H1 (cell line): ENCODE measurements around the gene CORO2B.

Source experiments
- ATF3 ChIP-seq: IDR thresholded peaks from 2 replicates; pipeline ENCODE4 v1.6.1; 2011; ENCODE audit warnings: low read depth, mild to moderate bottlenecking, low read length; ENCODE audit not compliant: insufficient read depth
- BRCA1 ChIP-seq: IDR thresholded peaks from 2 replicates; pipeline ENCODE4 v1.6.1; 2012; ENCODE audit warnings: low read depth, low read length, improper control_type of control experiment
- CTCF ChIP-seq, 3 experiments: IDR thresholded peaks; 1 replicate in 2 of 3; 2 replicates in 1 of 3; pipeline versions ENCODE4 v1.5.1 to v1.6.1; 2011; ENCODE audit warnings: low read length in 3 of 3, mild to moderate bottlenecking in 3 of 3, inconsistent platforms in 2 of 3, low read depth in 1 of 3, moderate library complexity in 1 of 3; ENCODE audit not compliant: insufficient read depth in 1 of 3; ENCODE audit errors: control extremely low read depth in 1 of 3
- E2F6 ChIP-seq: IDR thresholded peaks from 2 replicates; pipeline ENCODE4 v1.6.1; 2012; ENCODE audit warnings: inconsistent platforms
- EP300 ChIP-seq, 2 experiments: IDR thresholded peaks; 1 replicate in 1 of 2; 2 replicates in 1 of 2; pipeline ENCODE4 v1.6.1; 2011 to 2012; ENCODE audit warnings: low read depth in 2 of 2, low read length in 2 of 2, mild to moderate bottlenecking in 2 of 2, borderline replicate concordance in 1 of 2, inconsistent platforms in 1 of 2, moderate library complexity in 1 of 2
- EZH2 ChIP-seq: fragments of 200-600 bp; sonication (generic); IDR thresholded peaks from 2 replicates; pipeline ENCODE4 v1.7.1; 2012; ENCODE audit warnings: low read depth, mild to moderate bottlenecking, moderate library complexity, low read length, inconsistent platforms; ENCODE audit not compliant: severe bottlenecking
- KDM5A ChIP-seq: fragments of 200-600 bp; IDR thresholded peaks from 2 replicates; pipeline ENCODE4 v1.7.1; 2012; ENCODE audit warnings: mild to moderate bottlenecking, low read length, inconsistent platforms, mixed read lengths
- POLR2A ChIP-seq, 2 experiments: IDR thresholded peaks; 1 replicate in 1 of 2; 2 replicates in 1 of 2; pipeline ENCODE4 v1.6.1; 2011; ENCODE audit warnings: low read depth in 2 of 2, low read length in 2 of 2, mild to moderate bottlenecking in 2 of 2; ENCODE audit errors: control extremely low read depth in 1 of 2
- POLR2AphosphoS5 ChIP-seq: IDR thresholded peaks from 2 replicates; pipeline ENCODE4 v1.6.1; 2011; ENCODE audit warnings: low read depth, low read length
- TAF1 ChIP-seq: IDR thresholded peaks from 2 replicates; pipeline ENCODE4 v1.6.1; 2011; ENCODE audit warnings: mild to moderate bottlenecking, low read depth, low read length
- ZNF274 ChIP-seq: IDR thresholded peaks from 2 replicates; pipeline ENCODE4 v1.7.0; 2012; ENCODE audit warnings: low read length, borderline replicate concordance; ENCODE audit errors: extremely low read depth

DNA sequence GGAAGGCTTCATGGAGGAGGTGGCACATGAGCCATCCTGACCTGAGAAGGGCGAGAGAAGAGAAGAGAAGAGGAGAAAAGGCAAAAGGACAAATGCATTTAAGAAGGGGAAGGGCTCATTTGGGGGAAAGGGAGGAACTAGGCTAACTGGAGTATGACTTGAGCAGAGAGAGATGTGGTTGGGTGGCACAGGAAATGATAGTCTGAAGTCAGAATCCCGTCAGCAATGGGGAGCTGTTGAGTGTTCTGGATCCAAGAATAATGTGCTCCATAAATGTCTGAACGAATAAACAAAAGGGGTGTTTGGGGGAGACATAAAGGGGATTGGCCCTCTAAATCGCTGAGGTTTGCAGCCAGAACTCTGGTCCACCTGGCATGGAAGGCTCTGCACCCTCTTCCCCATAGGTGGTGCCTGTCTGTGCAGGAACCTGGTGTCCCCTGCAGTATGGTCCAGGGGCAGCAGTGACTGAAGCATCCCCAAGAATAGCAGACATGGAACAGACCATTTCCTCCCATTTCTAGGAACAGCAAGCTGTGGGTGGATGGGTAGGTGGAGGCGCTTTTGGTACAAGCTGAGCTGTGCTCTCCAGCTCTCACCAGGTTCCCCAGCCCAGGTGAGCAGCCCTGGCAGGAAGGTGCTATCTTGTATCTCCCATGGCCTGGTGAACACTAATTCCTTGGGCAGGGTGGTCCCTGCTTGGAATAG lies 15.2 kb downstream of the CORO2B start:
- TF ChIP-seq CTCF (IDR thresholded peaks at IDR 0.05; ENCODE audit: control extremely low read depth in 1 of 3, insufficient read depth in 1 of 3, low read depth in 1 of 3, low read length in 3 of 3) (no peak), ATF3 (no peak), POLR2AphosphoS5 (no peak), ZNF274 (no peak), POLR2A (IDR thresholded peaks at IDR 0.05; ENCODE audit: control extremely low read depth in 1 of 2, low read depth in 2 of 2, low read length in 2 of 2) (no peak), EP300 (IDR thresholded peaks at IDR 0.05; ENCODE audit: borderline replicate concordance in 1 of 2, low read depth in 2 of 2, low read length in 2 of 2) (no peak), BRCA1 (no peak), KDM5A (no peak), TAF1 (no peak), EZH2 (no peak), E2F6 (no peak)
